Measurements from ENCODE around the gene BRCA2.
"Not testable (repeated sequence)": the region's sequence is repeated elsewhere in the genome, so short reads cannot be mapped to it uniquely, and the experiment has no call there.

Gene BRCA2

GRCh38 chr13:32323912-32324311, 8.6 kb downstream of the BRCA2 start:
- H3K4me3 ChIP-seq (ENCODE audit: low read depth, low read length) = no peak overlapping the region
- no peak for TF ChIP-seq CTCF (IDR thresholded peaks at IDR 0.05; ENCODE audit: low read depth, low read length)

- TF ChIP-seq CTCF (IDR thresholded peaks at IDR 0.05; ENCODE audit: low read depth, low read length) = no peak
Observed at GRCh38 chr13:32330441-32330840, 15.1 kb downstream of the BRCA2 start.

DNA sequence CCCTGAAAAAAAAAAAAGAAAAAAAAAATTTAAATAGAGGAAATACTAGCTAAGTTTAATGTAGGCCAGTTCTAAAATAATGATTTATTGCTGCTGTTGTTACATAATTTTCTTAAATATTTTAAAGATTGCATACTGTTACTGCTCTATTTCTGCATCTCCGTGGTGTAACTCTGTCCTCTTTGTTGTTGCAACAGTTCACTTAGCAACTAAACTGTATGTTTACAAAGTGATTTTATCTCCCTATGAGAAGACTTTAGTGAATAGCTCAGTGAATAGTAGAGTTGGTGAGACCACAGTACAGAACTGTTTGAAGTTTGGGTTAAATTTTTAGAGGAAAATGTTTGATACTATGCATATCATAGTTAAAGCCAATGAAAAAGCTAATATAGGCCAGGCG, 19.4 kb downstream of the BRCA2 start:
- no peak overlapping the region for H3K4me3 ChIP-seq (ENCODE audit: low read depth, low read length)
- no peak for TF ChIP-seq CTCF (IDR thresholded peaks at IDR 0.05; ENCODE audit: low read depth, low read length)

More at GRCh38 chr13:32330441-32330840, 15.1 kb downstream of the BRCA2 start:
- no peak overlapping the region for H3K4me3 ChIP-seq (ENCODE audit: low read depth, low read length)

DNA sequence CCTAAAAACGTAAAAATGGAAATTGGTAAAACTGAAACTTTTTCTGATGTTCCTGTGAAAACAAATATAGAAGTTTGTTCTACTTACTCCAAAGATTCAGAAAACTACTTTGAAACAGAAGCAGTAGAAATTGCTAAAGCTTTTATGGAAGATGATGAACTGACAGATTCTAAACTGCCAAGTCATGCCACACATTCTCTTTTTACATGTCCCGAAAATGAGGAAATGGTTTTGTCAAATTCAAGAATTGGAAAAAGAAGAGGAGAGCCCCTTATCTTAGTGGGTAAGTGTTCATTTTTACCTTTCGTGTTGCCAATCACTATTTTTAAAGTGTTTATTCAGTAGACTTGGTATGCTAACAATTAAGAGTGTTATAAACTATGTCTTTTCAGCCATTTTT, 25.6 kb downstream of the BRCA2 start:
- no peak for TF ChIP-seq CTCF (IDR thresholded peaks at IDR 0.05; ENCODE audit: low read depth, low read length)
- no peak overlapping the region for H3K4me3 ChIP-seq (ENCODE audit: low read depth, low read length)

DNA sequence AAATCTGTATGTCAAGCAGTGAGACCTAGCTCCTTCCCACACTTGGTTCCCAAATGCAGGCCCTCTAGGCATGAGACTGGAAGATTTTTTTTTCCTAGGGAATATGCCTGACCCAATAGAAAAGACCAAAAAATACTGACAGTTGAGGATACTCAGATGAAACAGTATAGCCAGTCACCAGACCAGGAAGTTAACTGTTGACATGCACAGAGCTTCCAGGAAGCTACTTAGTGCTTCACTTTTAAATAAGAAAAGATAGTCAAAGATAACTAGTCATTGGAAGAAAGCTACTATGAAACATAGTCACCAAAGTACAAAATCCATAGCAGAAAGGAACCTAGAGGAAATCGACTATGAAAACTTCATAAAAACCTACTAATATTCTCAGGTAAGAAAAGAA, 32.3 kb downstream of the BRCA2 start:
- TF ChIP-seq CTCF (IDR thresholded peaks at IDR 0.05; ENCODE audit: low read depth, low read length) = no peak
- H3K4me3 ChIP-seq (ENCODE audit: low read depth, low read length) = no peak overlapping the region

DNA sequence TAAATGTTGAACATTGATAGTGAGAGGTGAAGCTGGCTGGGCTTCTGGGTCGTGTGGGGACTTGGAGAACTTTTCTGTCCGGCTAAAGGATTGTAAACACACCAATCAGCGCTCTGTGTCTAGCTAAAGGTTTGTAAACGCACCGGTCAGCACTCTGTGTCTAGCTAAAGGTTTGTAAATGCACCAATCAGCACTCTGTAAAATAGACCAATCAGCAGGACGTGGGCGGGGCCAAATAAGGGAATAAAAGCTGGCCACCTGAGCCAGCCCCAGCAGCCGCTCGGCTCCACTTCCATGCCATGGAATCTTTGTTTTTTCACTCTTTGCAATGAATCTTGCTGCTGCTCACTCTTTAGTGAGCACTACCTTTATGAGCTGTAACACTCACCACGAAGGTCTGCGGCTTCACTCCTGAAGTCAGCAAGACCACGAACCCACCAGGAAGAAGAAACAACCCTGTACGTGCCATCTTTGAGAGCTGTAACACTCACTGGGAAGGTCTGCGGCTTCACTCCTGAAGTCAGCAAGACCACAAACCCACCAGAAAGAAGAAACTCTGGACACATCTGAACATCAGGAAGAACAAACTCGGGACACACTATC, 35.6 kb downstream of the BRCA2 start:
- H3K4me3 ChIP-seq (ENCODE audit: low read depth, low read length) = not testable (repeated sequence)

DNA sequence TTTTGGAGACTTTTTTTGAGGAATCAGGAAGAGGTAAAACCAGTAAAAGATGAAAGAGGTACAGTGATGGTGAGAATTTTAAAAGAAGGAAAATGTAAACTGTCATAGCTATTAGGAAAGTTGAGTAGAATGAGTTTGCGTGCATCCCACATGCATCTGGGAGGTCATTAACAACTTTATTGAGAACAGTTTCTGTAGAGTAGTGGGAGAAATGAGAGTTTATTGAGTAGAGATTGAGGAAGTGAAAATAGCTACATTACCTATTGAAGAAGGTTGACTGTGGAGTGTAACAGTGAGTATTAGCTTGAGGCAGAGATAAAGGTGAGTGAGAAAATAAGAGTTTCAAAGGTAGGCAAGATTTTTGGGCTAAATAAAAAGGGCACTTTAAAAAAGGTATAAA, 38.7 kb downstream of the BRCA2 start:
- no peak for TF ChIP-seq CTCF (IDR thresholded peaks at IDR 0.05; ENCODE audit: low read depth, low read length)

DNA sequence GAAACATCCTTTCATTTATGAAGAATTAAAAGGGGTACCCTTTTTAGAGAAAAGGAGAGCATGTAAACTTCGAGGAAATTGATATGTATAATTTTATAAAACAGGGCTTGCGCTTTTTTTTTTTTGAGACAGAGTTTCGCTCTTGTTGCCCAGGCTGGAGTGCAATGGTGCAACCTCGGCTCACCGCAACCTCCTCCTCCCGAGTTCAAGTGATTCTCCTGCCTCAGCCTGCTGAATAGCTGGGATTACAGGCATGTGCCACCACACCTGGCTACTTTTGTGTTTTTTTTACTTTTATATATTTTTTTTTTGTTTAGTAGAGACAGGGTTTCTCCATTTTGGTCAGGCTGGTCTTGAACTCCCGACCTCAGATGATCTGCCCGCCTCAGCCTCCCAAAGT, 40.6 kb downstream of the BRCA2 start:
- not testable (repeated sequence) for H3K4me3 ChIP-seq (ENCODE audit: low read depth, low read length)

More for the DNA sequence above, 38.7 kb downstream of the BRCA2 start:
- no peak overlapping the region for H3K4me3 ChIP-seq (ENCODE audit: low read depth, low read length)

Measured in WI38 (cell line).